Activated CD8-positive, alpha-beta memory T cell treated with anti-CD3 and anti-CD28 coated beads for 36 hours (primary cell): ENCODE results near the gene TENT4A. TPM values are rescaled to one million over a fixed set of nuclear protein-coding genes. Genes with fewer than 3 reads are reported as not detected.

Source experiments
- CTCF ChIA-PET: fragments of 350-600 bp; sonication (Branson Sonifier 250); formaldehyde crosslinking; loops from one replicate; lab custom pipeline; 2021; ENCODE audit warnings: antibody characterized with exemption; lab: Charles Lee
- POLR2A ChIA-PET: fragments of 350-600 bp; sonication (Branson Sonifier 250); formaldehyde crosslinking; loops from one replicate; lab custom pipeline; 2021; ENCODE audit warnings: antibody characterized with exemption; lab: Charles Lee
- total RNA-seq, 2 experiments: library from RNA; stranded (reverse); gene quantifications; one replicate each; pipeline ENCODE4 v1.2.3, GENCODE V29; 2021

Gene TENT4A
- total RNA-seq, 2 experiments from 2014 or later = 32.8 to 35.0 TPM

DNA sequence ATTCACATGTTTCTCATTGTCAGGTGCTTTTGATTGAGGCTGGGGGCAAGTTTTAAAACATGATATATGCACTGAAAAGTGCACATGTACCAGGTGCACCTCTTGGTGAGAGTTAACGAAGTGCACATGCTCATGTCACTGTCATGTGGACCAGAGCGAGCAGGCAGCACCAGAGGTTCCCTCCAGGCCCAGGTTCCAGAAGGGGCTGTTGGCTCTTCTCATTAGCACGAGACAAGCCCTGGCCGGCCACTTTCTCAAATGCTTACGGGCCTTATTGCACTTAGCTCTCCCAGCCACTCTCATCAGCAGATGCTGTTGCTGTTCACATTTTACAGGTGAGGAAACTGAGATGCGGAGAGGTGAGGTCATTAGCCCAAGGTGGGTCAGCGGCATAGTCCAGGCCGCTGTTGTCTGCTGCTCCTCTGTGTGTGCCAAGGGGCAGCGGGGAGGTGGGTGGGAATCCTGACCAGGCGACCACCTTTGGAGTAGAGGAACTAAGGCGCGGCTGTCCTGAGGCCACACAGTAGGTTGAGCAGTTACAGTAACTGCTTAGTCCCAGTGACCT, 27.4 kb downstream of the TENT4A start:
- ChIA-PET CTCF (no interaction called here), POLR2A (no interaction called here)

DNA sequence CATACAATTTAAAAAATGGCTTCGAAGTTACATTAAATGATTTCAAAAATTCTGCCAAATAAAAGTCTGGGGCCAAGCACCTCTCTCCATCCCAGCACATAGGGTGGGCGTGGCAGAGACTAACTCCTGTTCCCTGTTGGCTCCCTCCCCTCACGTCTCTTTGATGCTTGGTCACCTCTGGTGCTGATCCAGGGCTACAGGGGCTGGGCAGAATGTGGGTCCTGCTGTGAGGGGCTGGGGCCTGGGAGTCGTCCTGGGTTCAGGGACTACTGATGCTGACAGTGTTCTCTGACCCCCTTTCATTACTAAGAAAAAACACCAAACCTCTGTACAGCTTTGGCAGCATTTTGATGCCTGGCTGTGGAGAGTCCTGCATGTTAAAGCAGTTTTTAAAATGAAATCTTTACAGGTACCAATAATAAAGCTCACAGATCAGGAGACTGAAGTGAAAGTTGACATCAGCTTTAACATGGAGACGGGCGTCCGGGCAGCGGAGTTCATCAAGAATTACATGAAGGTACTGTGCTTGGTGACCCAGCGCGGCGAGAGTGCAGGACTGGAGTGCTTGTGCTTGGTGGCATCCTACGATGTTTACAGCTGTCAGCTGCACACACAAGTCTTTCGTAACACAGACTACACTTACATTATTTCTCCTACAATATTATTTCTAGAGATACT, 29.0 kb downstream of the TENT4A start:
- ChIA-PET CTCF (no interaction called here), POLR2A (no interaction called here)

DNA sequence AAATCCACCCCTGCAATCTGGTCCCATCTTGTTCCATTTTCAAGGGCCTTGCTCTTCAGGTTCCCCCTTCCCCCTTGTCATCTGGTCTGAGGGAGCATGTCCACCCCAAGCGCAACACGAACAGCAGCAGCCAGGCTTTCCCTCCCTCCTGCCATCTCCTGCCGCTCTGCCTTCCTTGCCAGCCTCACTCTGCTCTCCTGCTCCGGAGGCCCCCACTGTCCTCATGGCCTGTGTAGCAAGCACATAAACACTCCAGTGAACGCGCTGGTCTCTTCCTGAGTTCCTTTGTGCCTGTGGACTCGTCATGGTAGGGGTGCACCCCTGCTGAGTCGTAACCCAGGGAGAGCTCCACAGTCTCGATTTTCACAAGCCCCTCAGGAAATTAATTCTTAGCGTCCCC, 29.9 kb downstream of the TENT4A start:
- POLR2A ChIA-PET = no interaction called here
- CTCF ChIA-PET = no interaction called here

DNA sequence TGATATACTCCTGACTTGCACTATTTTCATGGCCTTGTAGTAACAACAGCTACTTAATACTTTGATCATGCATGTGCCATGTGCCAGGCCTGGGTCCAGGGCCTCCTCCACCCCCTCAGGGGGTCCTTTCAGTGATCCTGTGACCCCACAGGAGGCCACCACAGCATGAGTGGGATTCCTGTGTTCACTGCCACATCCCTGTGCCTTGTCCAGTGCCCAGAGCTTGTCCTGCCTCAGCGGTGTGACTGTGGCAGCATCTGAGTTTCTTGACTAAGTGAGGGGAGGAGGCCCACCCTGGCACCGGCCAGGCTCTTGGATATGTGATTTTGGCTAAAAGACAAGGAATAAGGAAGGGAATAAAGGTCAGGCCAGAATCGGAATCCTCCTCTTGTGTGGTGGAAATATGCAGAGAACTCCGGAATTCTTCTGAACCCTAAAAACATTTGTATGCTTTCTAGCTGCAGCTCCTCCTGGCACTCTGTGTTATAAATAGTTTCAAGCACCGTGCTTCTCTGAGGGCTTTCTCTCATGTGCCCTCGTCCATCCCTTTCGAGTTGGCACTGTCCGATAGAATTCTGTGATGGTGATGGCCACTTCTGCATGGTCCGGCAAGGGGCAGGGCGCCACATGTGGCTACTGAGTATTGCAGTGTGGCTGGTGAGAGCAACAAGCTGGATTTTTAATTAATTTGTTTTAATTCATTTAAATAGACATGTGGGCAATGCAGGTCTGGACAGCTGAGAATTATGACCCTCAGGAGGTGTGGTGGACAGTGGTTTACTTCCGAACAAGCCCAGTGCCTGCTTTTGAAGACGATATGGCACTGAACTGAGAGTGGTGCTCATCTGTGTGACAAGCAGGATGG, 31.8 kb downstream of the TENT4A start:
- POLR2A ChIA-PET = no interaction called here
- CTCF ChIA-PET = interaction anchor here (0.8 to 1.9 kb wide), 3 partner anchors 12 to 113 kb away, joined by 3 to 5 read pairs (median 3); no protein-coding TSS in a partner anchor

DNA sequence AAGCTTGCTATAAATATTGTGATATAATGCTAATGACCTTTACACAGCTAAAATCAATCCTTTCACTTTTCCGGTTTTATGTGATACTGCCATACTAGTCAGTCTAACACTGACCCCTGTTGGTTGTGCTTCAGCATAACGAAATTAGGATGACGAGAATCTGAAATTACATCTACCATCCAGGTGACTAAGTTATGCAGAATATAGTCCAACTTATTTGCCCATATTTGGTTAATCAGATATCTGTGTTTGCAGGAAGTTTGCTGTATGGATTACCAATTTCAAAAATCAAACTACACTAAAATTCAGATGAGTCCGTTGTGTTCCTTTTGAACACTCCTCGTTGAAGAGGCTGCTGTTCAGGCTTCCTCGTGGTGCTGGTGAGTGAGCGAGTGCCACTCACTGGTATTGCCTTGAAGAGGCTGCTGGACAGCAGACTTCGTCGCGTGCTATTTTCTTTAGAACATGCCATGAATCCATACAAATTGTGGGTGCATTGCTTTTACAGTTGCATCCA, 32.5 kb downstream of the TENT4A start:
- POLR2A ChIA-PET = no interaction called here
- CTCF ChIA-PET = interaction anchor here (0.8 to 1.9 kb wide), 4 partner anchors 13 to 114 kb away, joined by 3 to 5 read pairs (median 3); no protein-coding TSS in a partner anchor

DNA sequence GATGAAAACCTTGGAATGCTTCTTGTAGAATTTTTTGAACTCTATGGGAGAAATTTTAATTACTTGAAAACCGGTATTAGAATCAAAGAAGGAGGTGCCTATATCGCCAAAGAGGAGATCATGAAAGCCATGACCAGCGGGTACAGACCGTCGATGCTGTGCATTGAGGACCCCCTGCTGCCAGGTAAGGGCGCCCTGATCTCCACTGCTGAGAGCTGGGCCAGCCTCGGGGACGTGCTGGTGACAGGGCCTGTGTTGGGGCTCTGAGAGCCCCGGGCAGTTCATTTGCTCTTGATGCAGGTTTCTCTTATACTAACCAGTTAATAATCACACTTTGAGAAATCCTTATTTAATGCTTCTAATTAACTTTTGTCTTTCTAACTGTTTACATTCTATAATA, 33.0 kb downstream of the TENT4A start:
- ChIA-PET CTCF (interaction anchor here (0.9 kb wide), 1 partner anchor 20 kb away, joined by 3 read pairs; no protein-coding TSS in a partner anchor), POLR2A (no interaction called here)

DNA sequence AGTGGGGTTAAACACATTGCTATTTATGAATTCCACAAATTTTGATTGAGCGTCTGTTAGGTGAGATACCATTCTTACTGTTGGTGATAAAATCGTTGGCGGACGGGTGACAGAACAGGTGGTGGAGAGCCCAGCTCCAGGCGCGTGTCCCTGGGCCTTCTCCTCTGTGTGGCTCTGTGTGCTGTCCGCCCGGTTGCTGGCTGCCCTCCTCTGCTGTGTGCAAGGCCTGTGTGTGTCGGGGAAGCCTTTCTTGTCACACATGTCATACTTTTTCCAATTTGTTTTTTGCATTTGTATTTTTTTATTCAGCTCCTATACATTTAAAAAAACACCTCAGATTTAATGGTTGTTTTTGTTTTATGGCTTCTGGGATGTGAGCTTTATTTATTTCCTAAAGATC, 33.9 kb downstream of the TENT4A start:
- ChIA-PET CTCF (no interaction called here), POLR2A (no interaction called here)

DNA sequence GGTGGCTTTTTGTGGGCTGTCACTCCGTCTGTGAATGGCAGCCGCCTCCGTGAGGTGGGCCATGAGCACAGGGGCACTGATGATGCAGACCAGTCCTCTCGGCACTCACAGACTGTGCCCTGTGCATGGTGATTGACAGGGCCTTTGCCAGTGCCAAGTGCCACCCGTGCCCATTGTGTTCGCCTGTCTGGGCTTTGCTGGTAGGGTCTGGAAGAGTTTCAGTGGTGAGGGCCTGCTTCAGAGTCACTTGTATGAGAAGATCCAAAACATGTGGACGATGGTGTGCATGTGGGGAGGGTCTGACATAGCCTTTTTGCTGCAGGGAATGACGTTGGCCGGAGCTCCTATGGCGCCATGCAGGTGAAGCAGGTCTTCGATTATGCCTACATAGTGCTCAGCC, 34.9 kb downstream of the TENT4A start:
- ChIA-PET POLR2A (no interaction called here), CTCF (no interaction called here)

DNA sequence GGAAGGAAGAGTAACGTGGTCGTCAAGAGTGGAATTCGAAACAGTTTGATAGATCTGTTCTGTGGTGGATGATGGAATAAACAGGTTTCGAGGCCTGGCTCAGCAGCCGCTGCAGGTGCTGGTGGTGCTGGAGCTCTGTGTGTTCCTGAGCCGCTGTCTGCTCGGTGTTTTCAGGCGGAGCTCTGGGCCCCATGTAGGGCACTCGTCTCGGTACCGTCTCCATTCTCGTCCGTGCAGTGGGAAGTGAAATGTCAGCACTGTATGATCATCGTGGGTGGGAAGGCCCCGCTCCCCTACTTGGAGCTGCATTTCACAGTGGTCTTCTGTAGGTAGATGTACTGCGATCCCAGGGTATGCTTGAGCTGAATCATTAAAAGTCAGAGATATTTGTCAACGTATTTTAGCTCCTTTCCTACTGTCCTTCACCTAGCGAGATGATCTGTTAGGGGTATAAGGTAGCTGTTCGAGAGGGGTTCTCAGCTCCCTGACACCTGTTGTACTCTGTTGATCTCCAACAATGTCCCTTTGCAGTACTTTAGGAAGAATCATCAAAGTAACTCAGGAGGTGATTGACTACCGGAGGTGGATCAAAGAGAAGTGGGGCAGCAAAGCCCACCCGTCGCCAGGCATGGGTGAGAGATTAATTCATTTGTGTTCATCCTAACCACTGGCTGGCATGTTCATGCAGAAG, 35.9 kb downstream of the TENT4A start:
- ChIA-PET CTCF (no interaction called here), POLR2A (no interaction called here)

DNA sequence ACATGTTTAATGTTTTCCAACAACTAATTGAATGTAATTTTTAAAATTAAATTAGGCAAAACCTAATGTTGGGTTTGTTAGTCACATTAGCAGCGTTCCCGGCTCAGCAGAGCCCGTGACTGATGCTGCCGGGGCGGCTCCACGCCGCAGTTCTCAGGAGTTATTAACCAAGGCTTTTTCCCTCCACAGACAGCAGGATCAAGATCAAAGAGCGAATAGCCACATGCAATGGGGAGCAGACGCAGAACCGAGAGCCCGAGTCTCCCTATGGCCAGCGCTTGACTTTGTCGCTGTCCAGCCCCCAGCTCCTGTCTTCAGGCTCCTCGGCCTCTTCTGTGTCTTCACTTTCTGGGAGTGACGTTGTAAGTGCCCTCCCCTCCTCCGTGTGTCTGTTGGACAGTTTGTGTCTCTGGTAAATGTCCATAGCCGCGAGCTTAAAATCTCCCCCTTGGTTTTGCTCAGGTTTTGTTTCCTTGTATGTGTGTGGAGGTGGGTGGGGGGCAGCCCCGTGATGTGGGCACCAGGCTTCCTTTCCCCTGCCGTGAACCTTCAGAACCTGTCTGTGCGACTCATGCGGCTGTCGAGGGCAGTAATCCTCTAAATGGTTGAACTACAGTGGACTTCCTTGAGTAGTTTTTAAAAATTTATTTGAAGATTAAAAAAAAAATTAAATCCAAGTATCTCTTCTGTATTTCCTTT, 37.1 kb downstream of the TENT4A start:
- CTCF ChIA-PET = no interaction called here
- POLR2A ChIA-PET = interaction anchor here (0.7 kb wide), 1 partner anchor 127 kb away, joined by 3 read pairs; no protein-coding TSS in a partner anchor

DNA sequence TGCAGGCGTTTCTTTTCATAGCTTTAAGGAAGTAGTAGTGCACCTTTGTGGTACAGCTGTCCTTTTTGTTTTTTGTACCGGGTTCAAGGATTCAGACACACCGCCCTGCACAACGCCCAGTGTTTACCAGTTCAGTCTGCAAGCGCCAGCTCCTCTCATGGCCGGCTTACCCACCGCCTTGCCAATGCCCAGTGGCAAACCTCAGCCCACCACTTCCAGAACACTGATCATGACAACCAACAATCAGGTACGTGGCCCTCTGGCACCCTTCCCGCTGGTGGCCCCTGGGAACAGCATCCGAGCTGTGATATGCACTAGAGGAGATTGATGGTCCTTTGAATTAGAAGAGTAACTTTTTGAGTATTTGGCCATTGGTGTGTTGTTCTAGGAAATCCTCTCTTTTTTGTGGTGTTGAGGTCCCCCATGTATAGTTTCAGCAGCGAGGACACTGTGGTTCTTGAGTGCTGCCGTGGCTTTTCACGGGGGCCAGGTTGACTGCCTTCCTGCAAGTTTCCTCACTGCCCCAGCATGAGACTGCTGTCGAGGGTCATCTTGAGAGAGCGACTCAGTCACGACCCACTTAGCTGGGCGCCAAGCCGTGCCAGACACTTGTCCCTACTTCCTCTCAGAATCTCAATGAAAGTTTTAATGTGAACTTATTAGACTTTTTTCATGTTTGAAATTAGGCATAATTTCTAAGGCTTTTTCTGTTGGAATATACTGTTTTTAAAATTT, 37.9 kb downstream of the TENT4A start:
- POLR2A ChIA-PET = interaction anchor here (0.7 kb wide), 1 partner anchor 128 kb away, joined by 3 read pairs; no protein-coding TSS in a partner anchor
- CTCF ChIA-PET = no interaction called here

DNA sequence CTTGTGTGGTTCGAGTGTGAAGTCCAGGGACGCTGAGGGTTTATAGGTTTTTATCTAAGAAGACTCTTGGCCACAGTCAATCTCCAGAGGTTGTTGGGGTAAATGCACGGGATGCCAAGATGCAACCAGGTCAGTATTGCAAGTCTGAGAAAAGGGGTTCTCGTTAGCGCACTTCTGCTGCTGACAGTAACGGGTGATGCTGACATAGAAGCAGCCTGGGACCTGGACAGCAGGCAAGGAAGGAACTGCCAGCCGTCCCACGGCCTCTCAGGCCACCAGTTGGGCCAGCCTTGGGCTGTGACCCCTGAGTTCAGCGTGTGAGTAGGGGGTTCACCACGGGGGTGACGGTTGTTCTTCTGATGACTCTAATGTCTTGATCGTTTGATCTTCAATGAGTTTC, 39.0 kb downstream of the TENT4A start:
- ChIA-PET POLR2A (no interaction called here), CTCF (no interaction called here)

DNA sequence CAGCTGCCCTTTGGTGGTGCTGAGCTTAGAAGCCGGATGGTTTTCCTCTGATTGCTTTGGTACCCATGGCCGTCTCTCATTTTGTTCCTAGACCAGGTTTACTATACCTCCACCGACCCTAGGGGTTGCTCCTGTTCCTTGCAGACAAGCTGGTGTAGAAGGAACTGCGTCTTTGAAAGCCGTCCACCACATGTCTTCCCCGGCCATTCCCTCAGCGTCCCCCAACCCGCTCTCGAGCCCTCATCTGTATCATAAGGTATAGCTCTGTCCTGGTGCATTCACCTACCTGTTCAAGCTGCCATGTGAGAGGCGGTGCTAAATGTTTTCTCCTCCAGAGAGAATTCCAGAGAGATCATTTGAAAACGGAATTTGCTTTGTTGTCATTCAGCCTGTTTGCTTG, 39.5 kb downstream of the TENT4A start:
- POLR2A ChIA-PET = no interaction called here
- CTCF ChIA-PET = no interaction called here

DNA sequence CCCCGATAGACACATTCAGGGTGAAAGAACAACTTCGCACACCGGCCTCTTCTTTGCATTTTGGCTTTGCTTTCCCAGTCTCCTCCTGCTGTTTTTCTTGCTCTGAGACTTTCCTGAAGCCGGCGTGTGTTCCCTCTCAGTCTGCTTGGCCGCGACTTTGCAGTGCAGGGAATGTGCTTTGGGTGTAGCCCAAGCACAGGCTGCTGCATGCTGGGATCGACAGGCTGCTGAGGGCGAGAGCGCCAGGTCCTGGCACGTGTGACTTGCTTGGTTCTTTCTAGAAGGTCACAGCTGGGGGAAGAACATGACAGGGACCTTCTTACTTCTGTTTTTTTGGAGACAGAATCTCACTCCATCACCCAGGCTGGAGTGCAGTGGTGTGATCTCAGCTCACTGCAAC, 40.6 kb downstream of the TENT4A start:
- CTCF ChIA-PET = no interaction called here
- POLR2A ChIA-PET = no interaction called here

DNA sequence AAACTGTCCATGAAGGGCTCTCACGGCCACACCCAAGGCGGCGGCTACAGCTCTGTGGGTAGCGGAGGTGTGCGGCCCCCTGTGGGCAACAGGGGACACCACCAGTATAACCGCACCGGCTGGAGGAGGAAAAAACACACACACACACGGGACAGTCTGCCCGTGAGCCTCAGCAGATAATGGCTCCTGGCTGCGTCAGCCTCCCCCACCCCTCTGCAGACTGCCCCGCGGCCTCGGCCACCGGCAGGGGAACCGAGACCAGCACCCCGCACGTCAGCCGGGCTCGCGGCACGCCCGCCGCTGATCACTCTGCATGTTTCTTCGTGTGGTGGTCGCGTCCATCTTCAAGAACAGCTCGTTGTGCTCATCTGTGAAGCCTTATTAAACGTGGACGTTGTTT, 41.5 kb downstream of the TENT4A start:
- ChIA-PET POLR2A (no interaction called here), CTCF (no interaction called here)

DNA sequence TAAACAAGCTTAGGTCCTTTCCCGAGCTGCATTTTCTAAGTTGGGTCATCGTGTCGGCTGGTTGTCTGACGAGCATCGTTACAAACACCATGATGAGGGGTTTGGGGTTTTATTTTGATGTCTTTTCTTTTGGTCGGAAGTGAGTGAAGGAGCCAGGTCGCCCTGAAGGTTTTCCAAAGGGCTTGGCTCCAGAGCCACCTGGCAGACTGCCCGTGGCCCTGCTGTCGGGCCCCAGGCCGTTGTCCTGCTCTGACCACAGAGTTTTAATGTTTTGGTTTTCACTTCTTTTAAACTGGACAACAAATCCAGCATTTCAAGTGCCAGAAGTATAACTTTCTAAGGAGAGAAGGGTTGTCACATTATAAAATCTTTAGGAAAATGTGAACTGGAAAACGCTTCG, 42.3 kb downstream of the TENT4A start:
- POLR2A ChIA-PET = no interaction called here
- CTCF ChIA-PET = no interaction called here

DNA sequence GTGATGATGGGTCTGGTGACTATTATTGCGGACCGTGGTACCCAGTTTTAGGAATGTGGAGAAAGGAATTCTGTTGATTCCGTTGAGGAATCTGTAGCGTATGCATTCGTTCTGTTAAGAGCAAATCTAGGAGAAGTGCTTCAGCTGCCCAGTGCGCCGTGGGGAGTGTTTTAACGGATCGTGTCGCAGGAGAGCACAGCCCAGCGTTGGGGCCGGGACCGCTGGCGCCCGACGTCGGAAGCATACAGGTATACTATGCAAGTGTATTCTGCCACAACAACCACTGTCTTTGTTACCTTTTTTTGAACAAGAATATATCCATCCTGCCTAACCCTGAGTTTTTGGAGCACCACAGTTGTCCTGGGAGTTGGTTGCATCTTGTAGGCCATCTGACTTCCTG, 42.7 kb downstream of the TENT4A start:
- POLR2A ChIA-PET = no interaction called here
- CTCF ChIA-PET = no interaction called here

DNA sequence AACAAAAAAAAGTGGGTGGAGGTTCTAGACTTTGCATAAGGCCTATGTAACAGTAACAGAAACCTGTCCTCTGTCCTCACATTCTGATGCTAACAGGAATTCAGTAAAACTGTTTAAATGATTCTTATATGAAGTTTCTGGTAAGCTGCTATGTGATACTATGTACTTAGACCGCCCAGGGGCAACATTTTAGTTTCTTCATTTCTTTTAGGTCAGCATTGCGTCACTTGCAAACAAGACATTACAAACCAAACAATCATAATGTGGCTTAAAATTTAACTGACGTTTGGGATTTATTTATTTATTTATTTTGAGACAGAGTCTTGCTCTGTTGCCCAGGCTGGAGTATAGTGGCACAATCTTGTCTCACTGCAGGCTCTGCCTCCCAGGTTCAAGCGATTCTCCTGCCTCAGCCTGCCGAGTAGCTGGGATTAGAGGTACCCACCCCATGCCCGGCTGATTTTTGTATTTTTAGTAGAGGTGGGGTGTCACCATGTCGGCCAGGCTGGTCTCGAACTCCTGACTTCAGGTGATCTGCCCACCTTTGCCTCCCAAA, 44.3 kb downstream of the TENT4A start:
- CTCF ChIA-PET = no interaction called here

More for the DNA sequence above, 44.3 kb downstream of the TENT4A start:
- POLR2A ChIA-PET = no interaction called here
